Thyroid gland (tissue), 4 donors: ENCODE results near the gene LNX1.

ENCODE experiments used
- CTCF ChIP-seq, 6 experiments: fragments of 200-600 bp in 3 of 6; fragments of 450-650 bp in 3 of 6; sonication (generic) in 3 of 6; IDR thresholded peaks; one replicate each; pipeline ENCODE4 v1.5.1; 2016 to 2019; ENCODE audit warnings: antibody characterized with exemption in 6 of 6, mild to moderate bottlenecking in 2 of 6, inconsistent platforms in 1 of 6, moderate library complexity in 1 of 6
- POLR2A ChIP-seq, 2 donors: fragments of 450-650 bp; IDR thresholded peaks; one replicate each; pipeline ENCODE4 v1.6.1; 2017; ENCODE audit warnings: antibody characterized with exemption in 2 of 2, mild to moderate bottlenecking in 2 of 2, moderate library complexity in 1 of 2

GRCh38 chr4:53635697-53636483 is 44.6 kb upstream of the LNX1 start:
- TF ChIP-seq POLR2A (IDR thresholded peaks at IDR 0.05) (no peak), CTCF (IDR thresholded peaks at IDR 0.05) (no peak)
